Measurements from ENCODE around the gene LDB2.

Gene LDB2

DNA sequence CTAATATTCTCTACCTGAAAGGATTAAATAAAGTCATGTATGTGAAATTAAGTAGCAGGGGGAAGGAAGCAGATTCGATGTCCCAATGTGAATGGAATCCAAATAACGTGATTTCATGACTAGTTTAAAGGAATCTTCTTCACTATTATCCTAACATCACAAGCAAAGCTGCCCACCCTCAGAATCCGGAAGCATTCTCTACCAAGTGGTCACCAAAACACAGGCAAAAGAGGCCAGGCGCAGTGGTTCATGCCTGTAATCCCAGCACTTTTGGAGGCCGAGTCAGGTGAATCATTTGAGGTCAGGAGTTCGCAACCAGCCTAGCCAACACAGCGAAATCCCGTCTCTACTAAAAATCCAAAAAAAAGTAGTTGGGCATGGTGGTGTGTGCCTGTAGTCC is 212.9 kb downstream of the LDB2 start:
- DNase-seq (ENCODE audit: low read depth in 2 of 2) = no peak

DNA sequence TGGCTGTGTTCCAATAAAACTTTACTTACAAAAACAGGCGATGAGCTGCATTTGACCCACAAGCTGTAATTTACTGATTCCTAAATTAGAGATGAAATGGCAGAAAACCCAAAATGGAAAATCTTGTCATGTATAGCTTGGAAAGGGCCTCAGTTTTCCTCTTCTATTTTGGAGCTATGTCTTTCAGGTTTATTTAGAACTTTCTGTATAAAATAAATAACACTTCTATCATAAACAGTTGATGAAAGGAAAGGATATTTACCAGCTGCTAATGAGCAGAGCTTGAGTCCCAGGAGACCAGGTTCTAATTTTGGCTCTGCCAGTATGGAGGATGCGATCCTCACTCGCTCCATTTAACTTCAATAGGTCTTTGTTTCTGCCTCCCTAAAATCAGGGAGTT is 213.5 kb downstream of the LDB2 start:
- DNase-seq (ENCODE audit: low read depth in 2 of 2) = no peak

DNA sequence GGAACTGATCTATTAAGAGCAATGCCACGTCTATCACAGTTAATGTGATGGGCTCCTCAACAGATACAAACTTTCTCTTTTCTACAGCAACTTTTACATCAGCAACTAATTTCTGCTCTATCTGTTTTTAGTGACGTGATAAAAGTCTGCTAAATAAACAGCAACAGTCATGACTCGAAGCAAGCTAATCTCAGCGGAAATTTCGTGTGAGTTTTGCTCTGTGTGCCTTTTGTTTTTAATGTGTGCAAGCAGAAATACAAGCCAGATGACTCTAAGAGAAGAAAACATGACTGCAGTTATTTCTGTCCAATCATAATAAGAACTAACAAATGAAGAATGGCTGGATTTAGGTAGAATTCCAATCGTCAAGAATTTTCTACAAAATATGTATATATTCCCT is 214.3 kb downstream of the LDB2 start:
- DNase-seq (ENCODE audit: low read depth in 2 of 2) = no peak

DNA sequence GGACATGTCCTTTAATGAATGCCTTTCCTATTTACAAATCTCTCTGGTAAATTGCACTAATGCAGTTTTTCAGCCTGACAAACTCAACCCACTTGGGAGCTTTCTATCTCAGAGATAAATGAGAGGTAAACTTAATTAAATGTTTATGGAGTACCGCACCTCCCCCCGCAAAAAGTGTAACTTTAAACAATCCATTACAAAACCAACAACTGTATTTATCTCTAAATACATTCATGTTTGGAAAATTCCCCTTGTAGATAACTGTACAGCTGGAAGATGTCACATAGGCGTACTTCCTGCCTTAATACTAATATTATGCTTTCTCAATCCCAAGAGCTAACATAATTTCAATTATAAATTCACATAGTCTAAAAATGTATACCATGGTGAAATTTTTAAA is 215.5 kb downstream of the LDB2 start:
- DNase-seq (ENCODE audit: low read depth in 2 of 2) = no peak

DNA sequence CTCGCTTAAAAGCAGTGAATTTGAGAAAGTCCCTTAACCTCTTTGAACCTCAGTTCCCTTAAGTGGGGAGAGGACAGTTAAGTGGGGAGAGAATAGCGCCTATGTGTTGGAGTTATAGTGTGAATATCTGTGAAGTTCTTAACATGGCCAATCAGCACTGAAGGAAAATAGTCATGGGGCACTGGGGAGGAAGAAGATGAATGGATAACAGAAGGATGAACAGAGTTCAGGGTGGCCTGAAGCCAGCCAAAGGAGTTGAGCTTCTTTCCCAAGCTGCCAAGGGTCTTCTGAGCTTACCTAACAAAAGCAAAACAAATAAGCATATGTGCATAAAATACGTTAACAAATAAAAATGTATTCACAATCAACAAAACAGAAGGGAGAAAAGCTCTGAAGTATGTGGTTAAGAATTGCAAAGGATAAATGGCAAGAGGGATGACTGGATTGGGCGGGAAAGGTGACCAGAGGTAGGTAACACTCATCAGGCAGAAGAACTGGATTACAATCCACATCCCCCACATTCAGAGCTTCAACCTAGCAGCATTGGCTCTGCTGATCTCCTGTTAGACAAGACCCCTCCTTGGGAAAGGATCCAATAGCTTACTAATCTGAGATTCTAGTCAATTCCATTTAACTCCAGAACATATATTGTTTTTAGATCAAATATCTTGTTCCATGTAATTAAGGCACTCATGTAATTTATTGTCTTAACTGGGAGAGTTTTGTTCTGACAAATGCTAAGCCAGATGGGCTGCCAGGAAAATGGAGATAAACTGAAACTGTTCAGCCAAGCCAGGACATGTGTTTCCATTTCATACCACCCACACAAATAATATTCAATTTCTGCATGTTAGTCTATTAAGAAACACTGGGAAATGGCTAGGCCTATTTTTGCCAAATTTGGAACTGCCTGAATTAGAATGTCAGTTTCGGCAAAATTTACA is 221.2 kb downstream of the LDB2 start:
- DNase-seq (ENCODE audit: low read depth in 2 of 2) = no peak

DNA sequence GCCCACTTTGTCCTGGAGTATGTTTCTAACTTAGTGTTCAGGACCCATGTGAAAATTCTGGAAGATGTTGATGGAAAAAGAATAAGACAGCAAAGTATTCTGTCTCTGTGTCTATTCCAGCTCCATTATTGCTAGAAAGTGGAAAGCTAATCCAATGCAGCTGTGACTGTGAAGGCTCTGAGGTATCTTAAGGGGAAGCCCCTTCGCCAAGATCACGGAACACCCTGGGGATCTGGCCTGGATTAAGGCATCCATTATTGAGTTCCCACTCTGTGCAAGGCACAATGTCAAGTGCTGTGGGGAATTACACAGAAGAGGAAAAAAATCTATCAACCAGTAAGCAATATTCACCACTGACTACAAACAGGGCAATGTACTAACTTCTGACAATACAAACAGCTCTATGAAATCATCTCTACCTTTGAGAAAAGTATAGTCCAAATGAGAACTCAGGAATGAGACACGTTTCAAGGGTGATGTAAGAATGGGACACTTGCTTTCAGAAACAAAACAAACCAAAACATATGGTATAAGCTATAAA is 222.1 kb downstream of the LDB2 start:
- no peak for DNase-seq (ENCODE audit: low read depth in 2 of 2)

DNA sequence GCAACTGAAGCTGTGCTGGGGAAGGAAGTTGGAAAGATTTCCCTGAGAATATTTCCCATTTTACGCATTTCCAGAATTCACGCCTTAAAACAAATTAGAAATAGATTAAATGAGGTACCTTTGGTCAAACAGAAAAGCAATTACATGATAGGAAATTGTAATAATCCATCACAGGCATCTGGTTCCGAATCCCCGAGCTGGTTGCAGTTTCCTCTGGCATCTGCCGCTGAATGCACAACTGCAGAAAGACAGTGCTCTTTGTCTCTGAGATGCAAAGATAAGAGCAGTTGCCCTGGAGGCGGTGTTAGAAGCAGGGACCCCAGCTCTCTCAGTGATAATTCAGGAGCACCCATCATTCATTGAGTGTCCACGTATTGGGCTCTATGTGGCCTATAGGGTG is 224.4 kb downstream of the LDB2 start:
- DNase-seq (ENCODE audit: low read depth in 2 of 2) = no peak

DNA sequence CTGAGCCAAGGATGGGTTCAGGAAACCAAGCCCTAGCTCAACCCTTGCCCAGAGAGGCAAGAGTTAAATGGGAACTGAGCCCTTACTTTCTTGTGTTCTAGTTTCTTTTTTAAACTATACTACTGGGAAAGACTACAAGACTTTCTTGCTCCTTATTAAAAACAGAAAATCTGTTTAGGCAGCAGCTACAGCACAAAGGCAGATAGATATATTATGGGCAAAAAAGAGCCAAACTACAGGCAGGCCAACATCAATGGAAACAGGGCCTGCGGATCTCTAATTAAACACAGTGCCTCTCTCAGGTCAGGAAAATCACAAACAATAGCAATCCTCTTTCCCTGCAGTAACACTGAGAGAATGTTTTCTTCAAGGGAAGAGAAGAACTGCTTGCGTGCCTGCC is 226.0 kb downstream of the LDB2 start:
- DNase-seq (ENCODE audit: low read depth in 2 of 2) = no peak

DNA sequence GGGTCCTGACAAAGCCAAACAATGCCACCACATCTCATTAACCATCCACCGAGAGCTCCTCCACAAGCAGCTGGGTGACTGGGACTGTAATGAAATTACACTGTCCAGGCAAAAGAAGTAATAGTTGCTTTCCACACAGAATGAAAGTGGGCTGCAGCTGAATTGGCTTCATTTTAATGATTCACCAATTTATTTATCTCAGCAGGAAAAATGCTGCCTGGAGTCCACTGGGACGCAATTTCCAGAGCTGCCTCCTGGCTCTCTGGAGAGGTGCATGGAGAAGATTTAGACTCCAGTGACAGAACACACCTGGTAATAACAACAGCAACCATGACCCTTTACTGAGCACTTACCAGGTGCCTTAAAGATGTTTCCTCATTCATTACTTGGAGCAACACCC is 226.7 kb downstream of the LDB2 start:
- DNase-seq (ENCODE audit: low read depth in 2 of 2) = no peak

DNA sequence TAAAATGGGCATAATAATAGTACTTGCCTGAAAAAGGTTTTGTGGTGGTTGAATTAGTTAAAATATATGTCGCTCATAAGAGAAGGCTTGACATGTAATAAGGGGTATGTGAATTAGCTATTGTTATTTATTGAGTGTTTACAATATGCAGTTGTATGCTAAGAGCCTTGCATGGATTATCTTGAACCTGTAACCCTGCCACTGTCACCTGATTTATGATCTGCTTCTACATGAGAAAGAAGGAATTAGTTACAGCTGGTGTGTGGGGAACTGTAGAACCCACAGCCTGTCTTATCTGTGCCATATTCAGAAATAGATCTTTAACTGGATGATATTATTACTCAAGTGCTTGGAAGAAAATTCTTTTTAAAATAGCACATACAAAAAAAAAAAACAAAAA is 227.7 kb downstream of the LDB2 start:
- DNase-seq (ENCODE audit: low read depth in 2 of 2) = no peak

DNA sequence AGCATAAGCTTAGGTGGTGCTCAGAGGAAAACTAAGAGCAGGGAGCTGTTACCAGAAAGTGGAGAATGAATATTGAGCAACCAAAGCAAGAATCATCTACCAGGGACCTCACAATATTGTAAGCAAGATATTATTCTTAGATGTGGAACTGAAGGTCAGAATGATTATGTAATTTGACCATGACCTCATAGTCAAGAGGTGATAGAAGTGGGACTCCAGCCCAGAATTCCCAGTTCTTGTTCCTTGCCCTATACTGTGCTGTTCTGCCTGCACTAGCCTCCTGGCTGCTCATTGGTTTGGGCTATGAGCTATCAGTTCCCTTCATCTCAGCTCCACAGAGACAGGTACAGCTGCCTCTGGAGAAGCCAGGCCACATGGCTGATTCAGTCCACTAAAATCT is 229.4 kb downstream of the LDB2 start:
- no peak for DNase-seq (ENCODE audit: low read depth in 2 of 2)

DNA sequence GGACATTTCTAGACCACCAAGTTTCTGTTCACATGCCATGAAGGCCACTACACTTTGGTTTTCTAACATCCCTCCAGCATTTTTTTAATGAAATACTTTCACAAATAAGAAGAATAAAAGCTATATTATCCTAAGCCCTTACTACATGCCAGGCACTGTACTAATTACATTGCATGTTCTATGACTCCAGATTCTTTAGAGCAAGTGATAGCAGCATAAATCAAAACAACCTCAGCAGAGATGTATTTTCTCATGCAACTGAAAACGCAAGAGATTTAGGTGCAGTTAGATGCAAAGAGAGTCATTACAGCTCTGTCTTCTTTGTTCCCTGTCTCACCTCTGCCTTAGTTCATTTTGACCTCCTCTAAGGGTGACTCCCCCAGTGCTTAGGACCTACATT is 230.0 kb downstream of the LDB2 start:
- no peak for DNase-seq (ENCODE audit: low read depth in 2 of 2)

DNA sequence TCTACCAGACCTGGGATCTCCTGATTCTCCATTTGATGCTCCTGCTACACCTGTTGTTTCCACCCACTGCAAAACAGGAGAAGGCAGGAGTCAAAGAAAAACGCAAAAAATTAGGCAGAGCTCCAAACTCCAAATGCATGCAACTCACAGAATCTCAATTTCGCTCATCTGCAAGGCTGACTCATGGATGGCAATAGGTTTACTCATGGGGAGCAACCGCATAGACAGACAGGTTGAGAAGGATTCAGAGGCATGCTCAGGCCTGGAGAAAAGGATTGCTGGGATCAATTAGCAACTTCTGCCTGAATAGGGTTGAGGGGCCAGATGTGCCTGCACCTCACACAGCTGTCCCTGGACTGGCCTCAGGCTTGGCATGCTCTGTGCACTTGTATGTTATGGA is 231.0 kb downstream of the LDB2 start:
- no peak for DNase-seq (ENCODE audit: low read depth in 2 of 2)

DNA sequence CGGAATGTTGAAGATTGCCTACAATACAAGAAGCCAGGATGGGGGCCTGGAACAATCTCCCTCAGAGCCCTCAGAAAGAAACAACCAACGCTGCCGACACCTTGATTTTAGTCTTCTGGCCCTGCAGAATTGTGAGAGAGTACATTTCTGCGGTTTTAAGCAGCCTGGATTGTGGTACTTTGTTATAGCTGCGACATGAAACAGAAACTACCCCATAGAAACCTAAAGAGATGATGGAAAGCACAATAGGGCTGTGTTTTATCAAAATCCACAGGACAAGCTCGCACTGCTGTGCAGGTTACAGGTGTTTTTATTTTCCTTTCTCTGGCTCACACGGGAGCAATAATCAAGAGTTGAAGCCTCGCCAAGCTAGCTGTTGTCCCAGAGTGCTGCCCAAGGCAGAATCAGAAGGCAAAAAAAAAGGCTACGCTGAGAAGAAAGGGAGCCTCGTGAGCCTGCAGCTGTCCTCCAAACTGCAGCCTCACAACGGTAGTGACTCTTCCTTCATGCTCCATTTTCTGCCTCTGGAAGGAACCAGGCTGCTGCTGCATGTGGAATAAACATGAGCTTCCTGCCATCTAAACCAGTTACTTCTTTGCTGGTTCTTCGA is 232.4 kb downstream of the LDB2 start:
- no peak for DNase-seq (ENCODE audit: low read depth in 2 of 2)

DNA sequence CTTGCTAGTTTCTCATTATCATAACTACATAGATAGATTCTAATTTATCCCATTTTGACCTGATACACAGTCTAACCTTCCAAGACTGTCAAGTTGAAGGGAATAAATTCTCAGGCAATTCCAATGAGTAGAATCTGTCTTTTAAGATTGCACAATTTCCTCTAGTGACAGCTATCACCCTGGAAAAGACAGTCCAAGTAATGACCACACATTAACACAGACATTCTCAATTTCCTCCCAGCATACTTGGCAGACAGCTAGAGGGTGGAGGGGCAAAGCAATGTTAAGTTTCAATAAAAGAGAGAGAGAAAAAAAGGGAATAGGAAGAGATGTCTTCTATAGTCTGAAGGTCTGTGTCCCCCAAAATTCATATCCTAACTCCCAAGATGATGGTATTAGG is 234.7 kb downstream of the LDB2 start:
- no peak for DNase-seq (ENCODE audit: low read depth in 2 of 2)

DNA sequence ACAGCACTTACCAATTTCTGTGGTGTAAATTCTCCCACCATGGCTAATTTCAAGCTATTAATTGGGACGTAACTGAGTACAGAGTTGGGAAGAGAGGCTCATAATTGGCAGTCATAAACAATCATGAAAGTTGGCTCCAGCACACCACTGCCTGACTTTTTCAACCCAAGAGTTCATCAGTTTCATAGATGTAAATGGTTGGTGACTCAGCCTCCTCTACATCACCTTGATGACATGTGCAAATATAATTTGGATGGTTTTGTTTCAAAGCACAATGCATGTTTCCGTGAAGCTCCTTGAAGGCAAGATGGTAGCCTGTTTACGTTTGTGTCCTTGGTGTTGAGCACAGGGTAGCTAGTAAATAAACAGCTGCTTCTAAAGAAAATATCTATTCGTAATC is 235.1 kb downstream of the LDB2 start:
- DNase-seq (ENCODE audit: low read depth in 2 of 2) = no peak

DNA sequence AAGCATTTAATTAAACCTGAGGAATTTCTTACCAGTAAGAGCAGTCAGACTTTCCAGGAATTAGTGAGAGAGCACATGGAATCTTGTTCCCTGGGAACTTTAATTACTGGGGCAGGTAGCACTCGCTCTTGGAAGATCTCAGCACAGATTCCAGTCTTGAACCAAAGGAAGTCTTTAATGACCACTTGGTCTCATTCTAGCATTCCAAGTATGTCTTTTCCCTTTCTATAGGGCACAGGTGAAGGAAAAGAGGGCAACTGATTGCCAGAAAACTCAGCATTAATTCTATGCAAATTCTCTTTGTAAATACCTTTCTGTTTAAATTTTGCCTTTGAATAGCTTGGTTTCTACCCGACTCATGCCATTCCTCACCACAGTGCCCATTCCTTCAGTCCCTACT is 236.6 kb downstream of the LDB2 start:
- DNase-seq (ENCODE audit: low read depth in 2 of 2) = no peak

DNA sequence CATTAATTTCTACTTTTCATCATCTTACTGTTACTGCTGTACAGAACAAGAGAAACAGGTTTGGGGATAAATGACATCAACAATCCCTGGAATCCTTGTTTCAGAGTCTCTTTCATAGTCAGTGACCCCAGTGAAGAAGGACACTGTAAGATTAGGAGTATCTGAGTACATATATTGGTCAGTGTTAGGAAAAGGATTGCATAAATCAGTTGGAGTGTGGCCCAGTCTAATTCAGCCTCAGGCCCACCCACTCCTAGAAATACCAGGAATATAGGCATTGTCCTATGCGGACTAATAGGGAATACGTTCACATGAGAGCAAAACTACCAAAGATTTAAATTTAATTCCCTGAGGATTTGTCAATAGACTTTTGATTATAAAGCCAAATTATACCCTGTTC is 237.8 kb downstream of the LDB2 start:
- no peak for DNase-seq (ENCODE audit: low read depth in 2 of 2)

DNA sequence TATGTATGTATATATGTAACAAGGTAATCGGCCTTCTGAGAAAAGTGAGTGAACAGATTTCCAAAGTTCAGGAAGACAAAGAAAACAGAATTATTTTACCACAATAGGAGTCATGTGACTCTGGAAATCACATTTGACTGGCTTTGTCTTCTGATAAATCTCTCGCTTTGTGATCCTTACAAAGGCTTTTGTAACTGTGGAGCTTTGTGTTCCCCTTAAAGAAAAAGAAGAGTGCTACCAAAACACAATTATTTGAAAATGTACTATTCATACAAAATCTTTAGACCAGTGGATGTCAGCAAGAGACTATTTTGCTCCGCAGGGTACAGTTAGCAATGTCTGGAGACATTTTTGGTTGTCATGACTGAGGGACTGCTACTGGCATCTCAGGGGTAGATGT is 238.8 kb downstream of the LDB2 start:
- DNase-seq (ENCODE audit: low read depth in 2 of 2) = no peak

DNA sequence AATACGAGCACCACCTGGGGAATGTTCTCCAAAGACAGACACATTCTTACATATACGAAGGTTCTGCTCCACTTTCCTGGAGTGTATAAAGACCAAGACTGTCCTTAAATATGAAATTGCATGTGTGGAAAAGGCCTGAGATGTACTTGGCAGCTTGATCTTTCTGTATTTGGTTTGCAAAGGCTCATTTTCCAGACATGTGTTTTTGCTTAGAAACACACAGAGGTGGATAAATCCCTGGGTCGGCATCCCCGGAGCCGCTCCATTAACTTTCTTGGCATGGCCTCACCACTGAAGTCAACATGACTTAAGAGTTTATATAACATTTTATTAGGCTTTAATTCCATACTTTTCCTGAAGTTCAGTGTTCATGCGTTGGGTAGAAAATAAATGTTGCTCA is 239.4 kb downstream of the LDB2 start:
- no peak for DNase-seq (ENCODE audit: low read depth in 2 of 2)

DNA sequence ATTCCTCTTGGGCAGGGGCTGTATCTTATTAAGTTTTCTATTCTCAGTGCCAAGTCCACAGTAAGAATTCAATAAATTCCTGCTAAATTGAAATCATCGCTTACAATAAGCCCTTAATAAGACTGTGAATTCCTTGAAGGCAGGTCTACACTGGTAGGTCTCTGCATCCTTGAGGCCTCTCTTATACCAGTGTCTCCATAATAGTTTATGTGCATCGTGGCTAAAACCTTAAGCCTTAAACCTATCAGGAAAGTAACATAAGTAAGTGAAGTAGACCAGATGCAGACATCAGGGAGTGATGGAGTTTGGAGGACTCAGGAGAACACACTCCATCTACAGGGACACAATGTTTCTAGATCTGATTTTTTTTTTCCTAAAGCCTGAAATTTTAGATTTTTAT is 240.3 kb downstream of the LDB2 start:
- no peak for DNase-seq (ENCODE audit: low read depth in 2 of 2)

DNA sequence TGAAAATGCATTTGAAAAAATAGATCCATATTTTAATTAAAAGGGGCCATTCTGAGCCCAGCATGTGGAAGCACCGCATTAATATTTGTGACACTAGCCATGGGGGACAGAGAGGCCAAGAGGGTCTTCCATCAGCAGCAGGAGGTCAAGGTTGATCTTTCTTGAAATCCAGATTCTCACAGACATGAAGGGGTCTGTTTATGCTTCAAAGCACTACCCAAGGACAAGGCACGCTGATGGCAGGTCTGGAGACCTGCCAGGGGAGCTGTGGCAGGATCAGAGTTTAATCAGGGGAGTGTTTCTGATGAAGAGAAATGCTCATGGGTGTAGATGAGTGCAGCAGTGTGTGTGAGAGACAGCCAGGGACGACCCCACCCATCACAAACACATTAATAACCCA is 243.3 kb downstream of the LDB2 start:
- no peak for DNase-seq (ENCODE audit: low read depth in 2 of 2)

DNA sequence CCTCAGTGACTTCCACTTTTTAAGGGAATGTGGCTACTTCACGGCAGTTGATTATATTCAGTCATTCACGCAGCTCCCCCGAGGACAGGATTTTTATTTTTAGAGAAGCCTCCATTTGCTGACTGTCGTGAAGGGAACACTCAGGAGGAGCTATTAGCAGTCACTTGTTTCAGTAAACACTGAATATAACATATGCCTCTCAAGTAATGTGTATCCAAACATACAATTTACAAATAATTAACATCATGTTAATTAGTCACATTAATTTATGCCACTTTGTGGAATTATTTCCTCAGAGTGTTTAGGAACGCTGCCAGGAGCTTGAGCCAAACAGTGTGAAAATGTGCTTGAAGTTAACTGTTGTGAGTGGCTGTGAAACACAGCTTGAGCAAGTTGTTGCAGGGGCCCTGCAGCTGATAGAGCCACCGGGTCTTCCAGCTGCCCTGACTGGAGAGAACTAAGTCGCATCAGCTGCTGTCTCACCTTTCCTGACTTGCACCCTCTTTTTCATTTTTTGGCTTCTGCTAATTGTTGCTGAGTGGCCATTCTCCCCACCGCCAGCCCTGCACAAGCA is 245.6 kb downstream of the LDB2 start:
- no peak for DNase-seq (ENCODE audit: low read depth in 2 of 2)

All from stimulated activated CD8-positive, alpha-beta memory T cell treated with anti-CD3 and anti-CD28 coated beads, Interleukin-7, amount 100 ng/mL, for 4 hours (primary cell).